ENCODE results near the gene ZNF774. TPM values are rescaled to one million over a fixed set of nuclear protein-coding genes. Genes with fewer than 3 reads are reported as not detected.
"Not testable (repeated sequence)": the region's sequence is repeated elsewhere in the genome, so short reads cannot be mapped to it uniquely, and the experiment has no call there.

ZNF774 gene
- total RNA-seq, 1 donor from 2014 or later: 1.4 TPM

DNA sequence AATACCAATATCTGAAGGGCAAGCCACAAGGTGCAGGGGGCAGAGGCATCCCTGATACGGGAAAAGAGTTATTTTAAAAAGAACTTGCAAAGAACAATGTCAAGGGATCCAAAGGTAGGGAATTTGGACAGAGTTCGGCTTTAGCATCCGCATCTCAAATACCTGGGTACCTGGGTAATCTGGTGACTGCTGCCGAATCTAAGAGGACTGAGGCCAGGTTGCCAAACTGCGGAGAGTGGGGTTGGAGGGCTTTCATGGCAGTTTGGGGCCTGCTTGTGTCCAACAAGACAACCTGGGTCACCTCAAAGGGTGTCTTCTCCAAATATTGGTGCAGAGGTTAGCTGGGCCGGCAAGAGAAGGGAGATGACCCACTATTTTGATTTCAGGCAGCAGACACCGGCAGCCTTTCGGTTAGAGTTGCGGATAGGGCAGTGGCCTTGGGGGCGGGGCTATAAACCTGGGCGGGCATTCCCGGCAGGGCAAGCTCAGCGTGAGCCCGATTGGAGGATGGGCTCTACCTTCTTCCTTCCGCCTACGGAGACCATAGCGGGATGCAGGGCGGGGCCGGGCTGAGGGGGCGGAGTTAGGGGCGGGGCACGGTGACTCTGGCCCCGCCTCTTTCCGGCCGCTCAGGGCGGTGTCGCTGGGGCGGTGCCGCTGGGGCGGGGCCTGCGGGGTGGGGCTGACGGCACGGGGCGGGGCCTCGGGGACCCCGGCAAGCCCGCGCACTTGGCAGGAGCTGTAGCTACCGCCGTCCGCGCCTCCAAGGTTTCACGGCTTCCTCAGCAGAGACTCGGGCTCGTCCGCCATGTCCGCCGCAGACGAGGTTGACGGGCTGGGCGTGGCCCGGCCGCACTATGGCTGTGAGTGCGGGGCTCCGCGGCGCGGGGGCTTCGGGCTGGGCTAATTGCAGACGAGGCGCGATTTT, 35.7 kb downstream of the ZNF774 start, which contains the start of gene IQGAP1:
TSS of gene IQGAP1 (plus strand) at position 709 of the 928 bp plus-strand sequence. CDS start at position 809, 100 bp downstream.
- peak; percentile 98 for ATAC-seq
- DNase-seq (ENCODE audit: low spot score): peak; percentile 99

DNA sequence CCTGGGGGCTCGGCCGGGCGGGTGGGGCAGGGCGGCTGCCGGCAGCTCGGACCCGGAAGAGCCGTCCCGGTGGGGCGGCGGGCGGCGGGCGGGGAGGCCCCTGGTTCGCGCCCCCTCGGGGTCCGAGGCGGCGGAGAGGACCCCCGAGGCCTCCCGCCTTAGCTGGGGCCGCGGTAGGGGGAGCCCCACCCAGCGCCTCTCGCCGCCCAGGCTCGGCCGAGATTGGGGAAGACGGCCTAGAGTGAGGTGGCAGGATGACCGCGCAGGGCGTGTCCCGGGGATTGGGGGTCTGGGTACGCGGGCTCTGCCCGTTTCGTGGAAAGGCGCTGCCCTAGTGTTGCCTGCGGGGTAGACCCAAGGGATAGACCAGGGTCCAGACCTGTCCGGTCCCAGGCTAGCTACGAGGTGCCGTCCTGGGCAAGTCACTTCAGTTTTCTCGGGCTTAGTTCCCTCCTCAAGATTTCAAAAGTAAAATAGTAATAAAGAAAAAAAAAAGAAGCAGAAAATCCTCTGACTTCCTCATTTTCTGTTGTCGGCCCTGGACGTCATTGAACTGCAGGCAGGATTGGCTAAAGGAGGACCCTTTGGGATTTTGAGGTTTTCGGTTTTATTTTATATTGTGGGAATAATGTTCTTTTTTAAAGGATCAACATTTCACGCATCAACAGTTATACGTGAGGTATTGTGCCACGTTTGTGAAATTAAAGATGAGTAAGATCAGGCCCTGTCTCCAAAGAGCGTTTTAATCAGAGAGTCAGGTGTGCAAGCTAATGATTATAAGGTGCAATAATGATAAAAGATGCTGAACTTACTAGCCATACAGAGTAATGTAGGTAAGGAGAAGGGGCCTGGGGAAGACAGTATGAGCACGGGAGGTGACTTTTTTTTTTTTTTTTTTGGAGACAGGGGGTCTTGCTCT, 36.6 kb downstream of the ZNF774 start:
- ATAC-seq (peak; percentile 44), DNase-seq (ENCODE audit: low spot score) (peak; percentile 69)

DNA sequence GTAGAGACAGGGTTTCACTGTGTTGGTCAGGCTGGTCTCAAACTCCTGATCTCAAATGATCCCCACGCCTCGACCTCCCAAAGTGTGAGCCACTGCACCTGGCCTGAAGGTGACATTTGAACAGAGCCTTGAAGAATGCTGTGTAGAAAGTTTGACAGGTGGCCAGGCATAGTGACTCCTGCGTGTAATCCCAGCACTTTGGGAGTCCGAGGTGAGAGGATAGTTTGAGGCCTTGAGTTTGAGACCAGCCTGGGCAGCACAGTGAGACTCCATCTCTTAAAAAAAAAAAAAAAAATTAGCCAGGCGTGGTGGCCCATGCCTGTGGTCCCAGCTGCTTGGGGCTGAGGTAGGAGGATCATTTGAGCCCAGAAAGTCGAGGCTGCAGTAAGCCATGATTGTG, 37.4 kb downstream of the ZNF774 start:
- ATAC-seq: no peak

DNA sequence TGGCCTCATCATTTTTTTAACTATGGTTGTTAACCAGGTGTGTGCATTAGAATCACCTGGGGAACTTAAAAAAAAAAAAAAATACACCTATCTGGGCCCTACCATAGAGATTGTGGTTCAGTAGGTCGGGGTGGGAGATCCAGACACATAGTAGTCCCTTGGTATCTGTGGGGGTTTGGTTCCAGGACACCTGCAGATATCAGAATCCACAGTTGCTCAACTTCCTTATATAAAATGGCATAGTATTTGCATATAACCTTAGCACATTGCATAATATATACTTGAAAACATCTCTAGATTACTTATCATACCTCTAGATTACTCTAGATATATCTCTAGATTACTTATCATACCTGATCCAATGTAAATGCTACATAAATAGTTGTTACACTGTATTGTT, 41.0 kb downstream of the ZNF774 start:
- ATAC-seq (no peak), DNase-seq (ENCODE audit: low spot score) (no peak)

More for the DNA sequence above, 37.4 kb downstream of the ZNF774 start:
- DNase-seq (ENCODE audit: low spot score): no peak

DNA sequence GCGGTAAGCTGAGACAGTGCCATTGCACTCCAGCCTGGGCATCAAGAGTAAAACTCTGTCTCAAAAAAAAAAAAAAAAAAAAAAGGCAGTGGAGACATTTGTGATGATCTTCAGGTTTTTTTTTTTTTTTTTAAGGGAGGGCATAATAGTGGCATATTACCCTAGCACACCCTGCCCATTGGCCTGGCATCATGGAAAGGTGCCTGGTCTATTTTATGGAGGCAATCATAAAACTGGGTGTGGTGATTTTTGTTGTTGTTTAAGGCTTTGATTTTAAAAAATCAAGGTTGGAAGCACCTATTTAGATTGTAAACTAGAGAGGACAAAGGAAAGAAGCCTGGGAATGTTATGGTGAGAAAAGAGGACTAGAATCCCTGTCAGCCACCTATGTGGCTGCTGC, 42.0 kb downstream of the ZNF774 start:
- DNase-seq (ENCODE audit: low spot score) (no peak), ATAC-seq (no peak)

DNA sequence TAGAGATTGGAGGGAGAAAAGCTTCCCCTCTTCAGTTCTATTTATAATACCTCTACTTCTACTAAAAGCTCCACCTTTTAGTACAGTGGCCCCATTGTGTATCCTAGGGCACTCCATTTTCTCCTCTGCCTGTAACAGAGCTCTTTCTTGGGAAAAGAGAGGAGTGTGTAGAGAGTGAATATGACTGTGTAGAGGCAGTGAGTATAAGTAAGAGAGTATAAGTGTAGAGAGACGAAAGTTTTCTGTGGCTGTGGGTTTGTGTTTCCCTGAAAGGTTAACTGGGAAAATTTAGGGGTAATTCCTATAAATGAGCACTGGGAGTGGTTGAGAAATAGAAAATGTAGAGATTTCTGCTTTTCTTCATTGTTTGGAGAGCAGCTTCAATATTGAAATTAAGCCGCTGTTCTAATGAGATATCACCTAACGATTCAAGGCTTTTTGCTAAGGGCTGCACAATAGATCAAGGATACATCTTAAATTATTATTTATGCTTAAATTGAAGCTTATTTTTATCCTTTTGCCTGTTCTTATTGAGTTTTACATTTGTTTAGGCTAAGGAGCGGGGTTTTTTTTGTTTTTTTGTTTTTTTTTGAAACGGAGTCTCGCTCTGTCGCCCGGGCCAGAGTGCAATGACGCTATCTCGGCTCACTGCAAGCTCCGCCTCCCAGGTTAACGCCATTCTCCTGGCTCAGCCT, 42.8 kb downstream of the ZNF774 start:
- DNase-seq (ENCODE audit: low spot score) (no peak), ATAC-seq (no peak)

- ATAC-seq: no peak
- DNase-seq (ENCODE audit: low spot score): no peak
These were observed 44.2 kb downstream of the ZNF774 start for GRCh38 chr15:90396321-90396720.

GRCh38 chr15:90400005-90400758, 48.1 kb downstream of the ZNF774 start:
- ATAC-seq: no peak
- no peak for DNase-seq (ENCODE audit: low spot score)

DNA sequence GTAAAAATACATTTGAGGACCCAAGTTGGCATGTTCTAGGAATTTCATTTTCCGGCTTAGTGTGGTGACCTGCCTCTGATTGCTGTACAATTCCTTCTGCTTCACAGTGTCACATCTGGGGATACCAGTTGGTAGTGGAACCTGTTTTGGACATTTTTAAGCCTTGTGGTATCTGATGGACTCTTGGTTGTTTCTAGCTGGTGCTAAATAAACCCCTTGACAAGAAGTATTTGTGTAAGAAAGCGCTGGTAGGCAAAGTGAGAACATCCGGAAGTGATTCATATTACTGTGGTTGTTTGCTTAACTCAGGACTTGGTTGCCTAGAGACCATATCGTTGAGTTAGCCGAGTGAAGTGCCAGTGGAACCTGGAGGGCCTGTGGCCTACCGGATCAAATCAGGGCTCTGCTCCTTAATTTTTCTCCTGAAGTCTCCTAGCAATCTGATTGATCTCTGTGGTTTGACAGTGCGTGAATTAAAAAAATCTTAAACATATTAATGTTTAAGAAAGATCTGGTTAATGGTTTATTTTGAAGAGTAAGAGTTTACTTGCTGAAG, 48.8 kb downstream of the ZNF774 start:
- no peak for DNase-seq (ENCODE audit: low spot score)
- ATAC-seq: peak; percentile 91

GRCh38 chr15:90401495-90401894, 49.4 kb downstream of the ZNF774 start:
- DNase-seq (ENCODE audit: low spot score) (no peak), ATAC-seq (no peak)

DNA sequence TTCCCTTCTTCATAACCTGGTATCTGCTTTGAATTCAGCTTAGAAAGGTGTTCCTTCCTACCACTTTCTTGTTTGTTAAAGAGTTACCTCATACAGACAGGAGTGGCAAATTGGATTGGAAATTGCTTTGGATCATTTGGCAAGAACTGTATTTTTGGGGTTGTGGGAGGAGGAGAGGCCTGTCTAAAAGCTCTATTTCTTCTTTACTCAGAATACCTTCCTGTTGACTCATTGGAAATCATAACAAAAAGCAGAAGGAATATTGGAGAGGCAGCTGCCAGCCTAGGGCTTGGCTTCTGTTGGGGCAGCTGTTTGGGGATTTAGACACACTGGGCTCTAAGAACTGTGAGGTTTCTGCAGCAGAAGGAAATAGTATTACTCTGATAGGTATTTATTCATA, 50.1 kb downstream of the ZNF774 start:
- DNase-seq (ENCODE audit: low spot score): no peak
- ATAC-seq: peak; percentile 43

- DNase-seq (ENCODE audit: low spot score) (no peak), ATAC-seq (no peak)
These were observed 50.7 kb downstream of the ZNF774 start for GRCh38 chr15:90402767-90403166.

DNA sequence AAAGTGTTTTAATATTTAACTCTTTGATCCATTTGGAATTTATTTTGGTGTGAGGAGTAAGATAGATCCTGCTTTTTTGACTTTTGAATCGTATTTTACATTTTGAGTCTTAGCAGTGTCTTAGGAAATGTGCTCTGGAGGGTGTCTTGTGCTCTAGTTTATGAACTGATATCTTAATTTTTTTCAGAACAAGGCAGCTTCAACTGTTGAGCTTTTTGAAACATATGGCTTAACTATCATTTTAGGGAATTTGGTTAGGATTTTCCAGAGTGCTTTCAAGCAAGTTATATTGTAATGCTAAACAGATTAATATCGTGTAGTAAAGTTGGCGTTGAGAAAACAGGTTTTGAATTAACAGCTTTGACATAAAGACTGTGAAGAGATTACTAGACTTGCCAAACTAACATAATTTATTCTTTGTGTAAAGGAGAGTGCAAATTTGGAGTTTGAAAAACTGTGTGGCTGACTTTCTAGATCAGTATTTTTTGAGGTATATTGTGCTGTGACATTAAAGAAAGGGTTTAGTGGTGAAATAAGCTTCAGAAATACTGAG, 53.0 kb downstream of the ZNF774 start:
- ATAC-seq (no peak), DNase-seq (ENCODE audit: low spot score) (no peak)

GRCh38 chr15:90407336-90407735, 55.3 kb downstream of the ZNF774 start:
- ATAC-seq (no peak), DNase-seq (ENCODE audit: low spot score) (no peak)

GRCh38 chr15:90407871-90408317, 55.8 kb downstream of the ZNF774 start:
- ATAC-seq: no peak
- DNase-seq (ENCODE audit: low spot score): no peak

- DNase-seq (ENCODE audit: low spot score): no peak
- no peak for ATAC-seq
These were observed 56.6 kb downstream of the ZNF774 start for GRCh38 chr15:90408657-90409056.

DNA sequence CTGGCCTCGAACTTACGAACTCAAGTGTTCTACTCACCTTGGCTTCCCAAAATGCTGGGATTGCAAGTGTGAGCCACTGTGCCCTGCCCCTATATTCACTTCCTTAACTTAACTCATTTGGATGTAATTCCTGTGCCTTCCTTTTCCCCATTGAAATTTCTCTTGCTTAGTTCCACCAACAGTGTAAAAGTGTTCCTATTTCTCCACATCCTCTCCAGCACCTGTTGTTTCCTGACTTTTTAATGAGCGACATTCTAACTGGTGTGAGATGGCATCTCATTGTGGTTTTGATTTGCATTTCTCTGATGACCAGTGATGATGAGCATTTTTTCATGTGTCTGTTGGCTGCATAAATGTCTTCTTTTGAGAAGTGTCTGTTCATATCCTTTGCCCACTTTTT, 57.5 kb downstream of the ZNF774 start:
- not testable (repeated sequence) for DNase-seq (ENCODE audit: low spot score); ATAC-seq

DNA sequence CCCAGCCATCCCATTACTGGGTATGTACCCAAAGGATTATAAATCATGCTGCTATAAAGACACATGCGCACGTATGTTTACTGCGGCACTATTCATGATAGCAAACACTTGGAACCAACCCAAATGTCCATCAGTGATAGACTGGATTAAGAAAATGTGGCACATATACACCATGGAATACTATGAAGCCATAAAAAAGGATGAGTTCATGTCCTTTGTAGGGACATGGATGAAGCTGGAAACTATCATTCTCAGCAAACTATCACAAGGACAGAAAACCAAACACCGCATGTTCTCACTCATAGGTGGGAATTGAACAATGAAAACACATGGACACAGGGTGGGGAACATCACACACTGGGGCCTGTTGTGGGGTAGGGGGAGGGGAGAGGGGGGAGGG, 58.2 kb downstream of the ZNF774 start:
- ATAC-seq: not testable (repeated sequence)

GRCh38 chr15:90411176-90411575, 59.1 kb downstream of the ZNF774 start:
- DNase-seq (ENCODE audit: low spot score) (no peak), ATAC-seq (no peak)

More for the DNA sequence above, 58.2 kb downstream of the ZNF774 start:
- DNase-seq (ENCODE audit: low spot score): not testable (repeated sequence)
